EH (cell line): Measurements from ENCODE around the gene CRYBG1.

Source experiments
- DNase-seq: peaks from one replicate; pipeline ENCODE4 v3.0.0-alpha.2; 2015; ENCODE audit warnings: low read depth

CRYBG1 gene

DNA sequence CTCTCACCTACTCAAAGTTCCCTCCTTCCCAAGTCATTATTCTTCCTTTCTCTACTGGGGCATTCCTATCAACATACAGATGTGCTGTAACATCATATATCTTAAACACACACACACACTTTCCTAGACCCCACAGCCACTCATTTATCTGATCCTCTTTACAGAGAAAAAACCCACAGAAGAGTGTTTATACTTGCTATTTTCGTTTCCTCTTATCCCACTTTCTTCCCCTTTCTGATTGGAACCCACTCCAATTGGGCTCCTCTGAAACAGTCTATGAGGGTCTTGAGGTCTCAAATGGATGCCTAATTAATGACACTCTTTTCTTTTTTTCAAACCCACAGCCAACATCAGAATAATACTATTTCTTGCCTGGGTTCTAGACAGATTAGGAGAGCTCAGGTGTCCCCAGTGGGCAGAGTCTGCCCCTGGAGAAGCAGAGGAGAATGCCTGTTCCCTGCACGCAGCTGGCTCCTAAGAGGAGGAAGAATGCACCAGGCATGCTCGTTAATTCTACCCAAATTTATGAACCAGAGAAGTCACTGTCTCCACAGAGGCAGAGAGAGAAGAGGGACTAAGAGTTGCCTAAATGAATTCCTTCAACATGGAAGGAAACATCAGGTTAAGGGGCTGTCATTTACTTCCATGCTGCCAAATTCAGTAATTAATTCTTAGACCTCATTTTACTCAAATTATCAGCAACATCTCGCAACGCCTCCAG lies 65.9 kb downstream of the CRYBG1 start:
- no peak for DNase-seq

DNA sequence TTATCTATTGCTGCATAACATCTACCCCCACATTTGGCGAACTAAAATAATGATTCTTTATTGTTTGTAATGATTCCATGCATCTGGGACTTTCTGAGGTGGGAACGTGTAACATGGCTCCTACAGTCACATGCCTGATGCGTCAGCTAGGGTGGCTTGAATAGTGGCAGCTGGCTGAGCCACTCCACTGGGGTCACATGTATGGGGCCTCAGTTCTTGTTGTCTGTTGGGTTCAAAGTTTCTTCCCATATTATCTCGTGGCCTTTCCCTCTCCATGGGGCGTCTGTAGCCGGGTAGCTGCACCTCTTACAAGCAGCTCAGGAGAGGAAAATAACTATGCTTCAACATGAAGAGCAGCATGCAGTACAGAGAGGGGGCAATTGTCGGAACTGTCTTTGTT lies 69.9 kb downstream of the CRYBG1 start:
- DNase-seq: no peak

DNA sequence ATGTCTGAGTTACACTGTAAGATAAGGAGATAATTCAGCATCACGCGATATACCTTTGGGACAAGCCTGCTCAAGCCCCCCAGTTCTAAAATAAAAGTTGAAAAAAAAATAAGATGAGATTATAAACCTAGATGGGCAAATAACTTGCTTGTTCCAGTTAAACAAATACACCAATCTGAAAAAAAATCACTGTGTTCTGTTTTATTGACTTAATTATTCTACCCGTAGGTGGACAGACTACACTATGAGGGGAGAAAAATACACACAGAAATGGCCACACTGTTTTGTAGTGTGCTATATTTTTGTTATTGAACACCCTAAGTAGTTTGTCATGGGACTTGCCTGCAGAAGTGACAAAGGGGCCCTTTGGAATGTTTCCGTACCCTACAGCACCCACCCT lies 70.9 kb downstream of the CRYBG1 start:
- DNase-seq: no peak

DNA sequence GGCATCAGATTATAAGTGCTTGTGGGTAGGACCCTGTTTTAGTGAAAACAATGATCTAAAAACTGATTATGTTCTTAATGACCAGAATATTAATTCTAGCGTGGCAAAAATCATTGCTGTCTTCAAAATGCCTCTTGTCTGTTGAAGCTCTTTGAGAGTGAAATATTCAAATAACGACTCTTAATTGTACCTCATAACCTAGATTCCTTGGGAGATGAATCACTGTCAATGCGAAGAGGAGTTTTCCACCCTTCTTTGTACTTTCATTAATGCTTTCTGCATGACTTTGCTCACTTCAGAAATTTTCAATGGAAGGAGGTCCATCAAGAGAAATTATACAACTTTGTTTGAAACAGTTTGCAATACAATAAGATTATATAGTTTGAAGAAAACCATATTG lies 71.5 kb downstream of the CRYBG1 start:
- DNase-seq: peak; percentile 12

DNA sequence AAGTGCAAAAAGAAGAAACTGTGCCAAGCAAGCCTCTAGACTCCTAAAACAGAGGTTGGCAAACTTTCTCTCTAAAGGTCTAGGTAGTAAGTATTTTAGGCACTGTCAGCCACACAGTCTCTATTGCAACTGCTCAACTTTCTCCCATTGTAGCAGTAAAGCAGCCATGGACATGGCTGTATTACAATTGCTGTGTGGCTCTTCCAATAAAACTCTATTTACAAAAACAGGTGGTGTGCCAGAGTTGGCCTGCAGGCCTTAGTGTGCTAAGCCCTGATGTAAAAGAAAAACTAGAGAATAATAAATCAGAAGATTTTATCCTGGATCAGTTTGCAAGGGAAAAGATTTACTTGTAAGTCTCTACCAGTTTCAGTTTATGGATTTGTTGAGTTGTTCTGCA lies 74.0 kb downstream of the CRYBG1 start:
- DNase-seq: no peak

DNA sequence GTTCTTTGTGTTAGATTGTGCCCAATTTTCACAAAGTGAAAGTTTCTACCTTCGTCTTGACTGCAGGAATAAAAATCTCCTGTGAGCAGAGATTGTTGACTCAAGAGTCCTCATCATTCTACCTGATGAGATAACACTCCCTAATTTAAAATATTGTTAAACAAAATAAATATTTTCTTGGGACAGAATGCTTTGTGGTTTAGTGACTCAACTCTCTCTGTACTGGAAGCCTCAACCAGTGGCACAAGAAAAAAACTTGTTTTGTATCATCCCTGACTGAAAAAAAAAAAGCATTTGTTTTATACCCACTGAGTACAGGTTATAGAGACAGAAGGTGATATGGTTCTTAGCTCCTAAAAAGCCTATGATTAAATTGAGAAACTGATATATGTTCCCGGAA lies 78.9 kb downstream of the CRYBG1 start:
- peak; percentile 10 for DNase-seq

DNA sequence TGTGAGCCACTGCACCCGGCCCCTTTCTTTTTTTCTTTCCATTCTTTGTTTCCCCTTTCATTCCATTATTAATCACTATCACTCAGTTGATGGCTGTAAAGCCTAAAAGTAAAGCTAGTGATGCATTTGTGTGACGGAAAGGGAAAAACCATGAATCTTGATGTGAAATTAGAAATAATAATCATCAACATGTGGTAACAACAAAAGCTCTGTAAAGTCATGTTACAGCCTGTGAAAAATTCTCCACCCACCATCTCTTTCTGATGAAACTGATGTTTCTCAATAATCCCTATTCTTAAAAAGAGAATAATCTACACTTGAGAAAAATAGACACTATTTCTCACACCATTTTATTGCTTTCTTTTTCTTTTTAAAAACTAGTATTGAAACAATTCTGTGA lies 80.0 kb downstream of the CRYBG1 start:
- no peak for DNase-seq

DNA sequence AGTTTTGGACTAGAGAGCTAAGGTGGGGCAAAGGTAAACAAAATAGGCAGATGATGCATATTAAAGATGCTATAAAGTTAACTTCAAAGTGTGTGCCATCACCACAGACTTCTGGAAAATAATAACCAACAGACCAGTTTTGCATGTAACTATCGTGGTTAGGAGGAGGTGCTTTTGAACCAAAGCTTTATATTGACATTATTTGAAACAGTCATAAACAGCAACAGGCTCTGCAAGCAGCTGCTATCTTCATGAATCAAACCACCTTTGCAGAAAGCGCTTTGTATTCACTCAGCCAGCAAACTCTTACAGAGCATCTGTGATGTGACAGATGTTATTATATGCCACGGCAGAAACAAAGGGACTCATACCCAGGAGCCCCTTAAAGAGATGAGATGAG lies 81.9 kb downstream of the CRYBG1 start:
- DNase-seq: no peak

DNA sequence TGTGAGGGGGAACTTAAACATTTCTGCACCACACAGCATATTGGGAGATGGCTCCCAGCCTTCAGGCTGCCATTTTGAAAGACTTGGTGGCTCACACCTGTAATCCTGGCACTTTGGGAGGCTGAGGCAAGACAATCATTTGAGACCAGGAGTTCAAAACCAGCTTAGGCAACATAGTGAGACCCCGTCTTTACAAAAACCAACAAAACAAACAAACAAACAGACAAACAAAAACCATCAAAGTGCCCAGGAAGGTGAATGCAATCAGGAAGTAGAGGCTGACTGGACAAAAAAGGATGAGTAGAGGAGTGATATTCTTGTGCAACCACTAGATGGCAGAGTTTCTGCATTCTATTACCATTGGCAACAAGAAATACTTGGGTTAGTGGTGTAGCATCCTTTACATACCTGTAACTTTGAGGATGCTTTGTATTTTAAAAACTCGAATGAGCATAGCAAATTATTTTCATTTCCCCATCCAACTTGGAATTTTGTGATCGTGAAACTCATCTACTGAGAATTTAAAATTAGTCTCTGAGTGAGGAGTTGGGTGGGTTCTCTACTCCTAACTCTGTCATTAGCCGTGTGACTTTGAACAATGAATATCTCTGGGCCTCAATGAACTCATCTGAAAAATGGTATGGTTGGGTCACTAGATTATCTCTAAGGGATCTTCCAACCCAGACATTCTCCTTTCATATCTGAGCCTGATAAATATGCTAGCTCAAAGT lies 84.4 kb downstream of the CRYBG1 start:
- DNase-seq: peak; percentile 74

DNA sequence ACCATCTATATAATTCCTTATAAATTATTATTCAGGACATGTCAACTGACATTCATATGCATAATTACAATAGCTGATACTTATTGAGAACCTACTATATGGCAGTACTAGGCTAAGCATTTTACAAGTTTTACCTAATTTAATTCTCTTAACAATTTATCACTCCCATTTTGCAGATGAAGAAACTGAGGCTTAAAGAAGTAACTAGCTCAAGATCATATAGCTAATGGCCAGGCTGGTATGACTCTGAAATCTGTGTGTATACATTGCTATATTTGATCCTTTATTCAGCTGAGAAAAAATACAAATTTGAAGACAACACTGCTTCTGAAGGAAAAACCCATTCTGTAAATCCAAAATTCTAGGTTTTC lies 85.0 kb downstream of the CRYBG1 start:
- DNase-seq: no peak

DNA sequence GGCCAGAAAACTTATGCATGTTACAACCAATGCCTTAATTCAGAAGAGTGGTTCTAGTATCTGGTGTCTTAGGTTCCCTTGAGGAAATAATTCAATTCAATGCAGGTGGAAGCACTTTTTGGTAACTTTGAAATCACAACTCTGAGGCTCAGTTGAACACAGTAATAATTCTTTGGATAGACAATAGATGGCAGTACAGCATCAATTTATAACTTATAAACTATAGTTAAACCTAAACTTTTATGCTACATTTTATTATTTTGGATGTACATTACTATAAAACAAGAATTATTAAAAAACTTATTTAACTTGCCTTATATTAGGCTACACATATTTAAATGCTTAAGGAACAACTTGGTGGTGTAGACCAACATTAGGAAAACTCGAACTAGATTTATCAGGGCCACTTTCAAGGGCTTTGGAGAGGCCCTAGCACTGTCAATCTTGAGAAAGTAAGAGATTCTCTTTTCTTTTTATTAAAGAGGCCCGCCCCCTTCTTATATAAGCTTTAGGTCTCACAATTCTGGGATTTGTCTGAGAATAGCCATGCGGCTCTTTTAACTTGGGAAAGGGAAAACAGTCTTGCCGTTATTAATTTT lies 85.9 kb downstream of the CRYBG1 start:
- DNase-seq: peak; percentile 19

DNA sequence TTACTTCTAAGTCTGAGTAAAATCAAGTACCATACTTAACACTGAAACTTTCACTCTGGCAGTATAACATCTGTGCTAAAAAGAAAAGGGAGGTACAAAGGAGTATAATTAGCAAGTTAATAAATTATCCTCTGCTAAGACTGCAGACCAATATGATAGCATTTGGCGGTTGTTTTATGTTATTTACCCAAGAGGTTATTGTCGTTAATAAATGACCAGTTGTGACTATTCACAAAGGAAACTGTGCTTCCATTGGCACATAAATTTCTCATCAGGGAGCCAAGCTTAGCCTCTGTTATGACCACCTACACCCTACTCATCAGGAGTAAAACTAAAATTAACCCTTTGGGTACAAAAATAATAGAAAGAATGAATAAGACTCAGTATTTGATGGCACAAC lies 86.5 kb downstream of the CRYBG1 start:
- DNase-seq: no peak

DNA sequence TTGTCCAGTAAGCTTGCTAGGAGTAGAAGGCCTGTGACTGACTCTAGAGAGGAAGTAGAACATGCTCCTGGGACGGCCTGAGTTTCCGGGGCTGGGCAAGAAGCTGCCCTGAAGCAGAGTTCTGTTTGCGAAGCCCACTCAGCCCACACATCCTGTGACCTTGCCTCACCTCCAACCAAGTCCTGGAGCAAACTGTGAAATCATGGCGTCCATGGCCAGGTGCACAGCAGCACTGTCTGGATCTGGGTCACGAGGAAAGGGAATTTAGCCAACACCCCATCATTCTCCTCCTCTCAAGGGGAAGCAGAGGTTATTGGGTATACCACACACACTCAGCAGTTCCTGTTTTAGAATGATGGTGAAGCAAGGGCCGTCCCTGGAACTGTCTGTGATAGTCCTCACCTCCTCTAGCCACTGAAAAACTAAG lies 87.5 kb downstream of the CRYBG1 start:
- no peak for DNase-seq

DNA sequence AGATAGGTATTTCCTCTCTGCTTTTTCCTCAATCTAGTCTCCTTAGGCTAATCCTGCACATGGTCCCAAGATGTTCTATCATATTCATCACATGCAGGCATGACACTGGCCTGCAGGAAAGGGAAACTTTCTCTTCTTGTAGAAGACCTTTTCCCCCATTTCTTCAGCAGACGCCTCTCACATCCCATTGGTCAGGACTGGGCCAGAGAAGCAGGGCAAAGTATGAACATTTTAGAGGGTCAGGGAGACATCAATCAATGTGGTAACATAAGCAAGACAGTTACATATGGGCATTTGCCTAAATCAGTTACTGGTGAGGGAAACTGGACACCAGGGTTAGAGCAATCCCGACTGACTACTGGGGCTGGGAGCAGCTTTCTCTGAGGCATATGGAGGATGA lies 90.1 kb downstream of the CRYBG1 start:
- no peak for DNase-seq

DNA sequence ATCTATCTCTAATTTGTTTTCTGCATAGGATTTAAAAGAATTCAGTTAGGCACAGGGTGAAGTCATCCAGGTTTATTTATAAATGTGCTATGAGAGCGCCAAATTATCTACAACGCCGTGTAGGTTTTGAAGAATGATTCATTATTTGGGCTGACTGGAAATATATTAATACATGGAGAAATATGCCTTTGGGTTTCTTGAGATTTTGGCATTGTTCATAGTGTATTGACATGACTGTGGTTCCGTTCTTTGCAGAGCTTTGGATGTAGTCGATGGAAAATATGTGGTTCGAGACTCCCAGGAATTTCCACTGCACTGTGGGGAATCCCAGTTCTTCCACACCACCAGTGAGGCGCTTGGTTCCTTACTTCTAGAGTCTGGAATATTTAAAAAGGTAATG lies 90.9 kb downstream of the CRYBG1 start:
- DNase-seq: peak; percentile 4

DNA sequence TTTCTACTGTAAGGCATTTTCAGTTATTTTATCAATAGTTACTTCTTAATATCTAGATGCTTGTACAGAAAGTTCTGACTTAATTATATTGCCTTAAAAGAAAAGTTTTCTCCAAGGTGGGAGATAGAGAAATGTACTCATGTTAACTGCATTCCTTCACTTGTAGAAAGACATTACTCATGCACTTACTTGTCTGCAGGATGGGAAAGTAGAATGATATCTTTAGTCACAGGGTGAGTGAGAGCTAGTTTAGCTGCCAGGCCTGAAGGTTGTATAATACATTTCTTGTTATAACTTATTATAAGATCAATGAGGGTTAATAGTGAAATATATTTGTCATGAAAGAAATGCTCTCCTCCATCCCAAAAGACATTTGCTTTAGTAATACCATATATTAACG lies 92.1 kb downstream of the CRYBG1 start:
- DNase-seq: peak; percentile 4

DNA sequence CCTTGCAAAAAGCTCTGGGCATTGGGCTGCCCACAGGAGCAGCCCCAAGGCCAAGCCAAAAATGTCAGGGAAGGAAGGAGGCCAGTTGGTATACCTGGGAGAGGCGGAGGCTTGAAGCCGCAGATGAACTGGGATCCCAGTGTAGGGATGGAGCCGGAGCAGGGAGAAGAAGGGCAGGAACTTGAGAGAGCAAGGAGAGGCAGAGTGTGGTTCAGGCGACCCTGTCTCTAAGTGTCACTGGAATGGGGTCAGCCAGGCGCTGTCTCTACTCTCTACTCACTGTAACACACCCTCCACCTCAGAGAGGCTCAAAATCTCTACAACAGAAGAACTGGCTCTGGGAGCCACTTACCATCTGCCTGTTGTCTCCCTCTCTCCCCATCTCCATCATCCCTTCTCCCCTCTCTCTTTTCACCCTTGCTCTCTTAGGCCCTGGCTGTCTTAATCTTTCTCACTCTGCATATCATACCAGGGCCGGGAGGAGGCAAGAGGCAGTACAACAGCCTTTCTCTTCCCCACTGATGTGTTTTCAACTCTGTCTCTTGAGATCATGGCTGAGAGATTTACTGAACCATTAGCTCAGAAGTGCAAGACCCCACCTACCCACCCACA lies 93.3 kb downstream of the CRYBG1 start:
- DNase-seq: no peak

DNA sequence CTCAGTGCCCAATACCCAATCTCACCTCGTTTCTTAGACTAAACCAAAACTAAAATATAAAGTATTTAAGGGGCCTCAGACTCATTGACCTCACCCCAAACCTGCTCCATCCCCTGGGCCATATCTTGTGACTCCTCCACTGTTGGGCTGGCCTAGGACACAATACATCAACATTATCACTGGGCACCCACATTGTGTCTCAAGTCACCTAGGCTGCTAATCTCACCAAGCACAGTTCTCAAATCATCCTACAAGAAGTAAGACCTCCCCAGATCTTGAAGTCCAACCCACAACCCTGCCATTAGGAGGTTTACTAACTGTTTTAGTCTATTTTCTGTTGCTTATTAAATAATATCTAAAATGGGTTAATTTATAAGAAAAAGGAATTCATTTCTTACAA lies 96.2 kb downstream of the CRYBG1 start:
- DNase-seq: no peak

DNA sequence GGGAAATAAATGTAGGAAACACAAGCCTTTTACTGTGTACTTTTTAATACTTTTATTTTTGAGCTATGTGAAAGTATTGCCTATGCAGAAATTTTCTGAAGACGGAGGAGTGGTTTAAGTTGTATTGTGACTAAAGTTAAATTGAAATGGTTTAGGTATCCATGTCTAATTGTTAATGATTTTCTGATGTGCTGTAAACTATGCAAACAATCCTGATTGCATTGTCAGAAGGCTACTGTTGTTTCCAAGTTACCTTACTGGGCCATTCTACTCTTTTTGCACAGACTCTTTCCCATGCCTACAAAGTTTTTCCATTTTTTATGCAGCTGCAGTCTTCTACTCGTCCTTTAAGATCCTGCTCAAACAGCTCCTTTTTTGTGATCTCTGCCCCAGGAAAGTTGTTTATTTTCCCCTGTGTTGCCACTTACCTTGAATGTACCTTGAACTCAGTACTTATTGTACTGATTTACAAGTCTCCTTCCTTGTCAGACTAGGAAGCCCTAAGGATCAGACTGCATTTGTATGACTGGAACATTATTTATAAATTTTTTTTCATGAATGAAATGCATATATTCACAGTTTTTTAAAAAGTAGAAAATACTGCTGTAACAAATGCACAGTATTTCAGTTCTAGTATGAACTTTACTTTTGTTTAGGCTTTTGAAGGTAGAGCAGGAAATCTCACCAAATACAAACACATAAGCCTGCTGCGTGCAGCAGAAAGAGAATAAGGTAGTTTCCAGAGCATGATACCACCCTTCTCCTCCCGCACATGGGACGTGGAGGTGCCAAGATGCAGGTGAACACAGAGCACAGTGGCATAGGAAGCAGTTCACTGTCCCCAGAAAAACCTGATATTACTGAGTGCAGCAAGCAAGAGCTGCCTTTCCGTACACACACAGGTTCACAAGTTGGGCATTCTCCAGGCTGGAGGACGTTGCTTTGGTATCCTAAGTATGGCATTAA lies 97.8 kb downstream of the CRYBG1 start:
- no peak for DNase-seq

DNA sequence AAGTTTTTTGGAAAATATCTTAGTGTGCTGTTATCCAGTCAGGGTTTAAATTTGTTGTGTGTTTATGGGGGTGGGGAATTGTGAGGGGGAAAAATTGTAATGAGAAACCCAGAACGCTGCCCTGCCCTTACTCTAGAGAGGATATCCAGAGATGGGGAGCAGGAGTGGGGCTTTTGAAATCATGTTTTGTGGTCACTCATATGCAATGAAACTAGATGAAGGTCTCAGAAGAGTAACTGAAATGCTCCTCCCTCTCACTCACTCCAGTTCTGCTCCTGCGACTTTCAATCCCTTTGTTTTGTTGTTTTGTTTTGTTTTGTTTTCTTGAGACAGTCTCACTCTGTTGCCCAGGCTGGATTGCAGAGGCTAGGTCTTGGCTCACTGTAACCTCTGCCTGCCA lies 100.0 kb downstream of the CRYBG1 start:
- DNase-seq: no peak

DNA sequence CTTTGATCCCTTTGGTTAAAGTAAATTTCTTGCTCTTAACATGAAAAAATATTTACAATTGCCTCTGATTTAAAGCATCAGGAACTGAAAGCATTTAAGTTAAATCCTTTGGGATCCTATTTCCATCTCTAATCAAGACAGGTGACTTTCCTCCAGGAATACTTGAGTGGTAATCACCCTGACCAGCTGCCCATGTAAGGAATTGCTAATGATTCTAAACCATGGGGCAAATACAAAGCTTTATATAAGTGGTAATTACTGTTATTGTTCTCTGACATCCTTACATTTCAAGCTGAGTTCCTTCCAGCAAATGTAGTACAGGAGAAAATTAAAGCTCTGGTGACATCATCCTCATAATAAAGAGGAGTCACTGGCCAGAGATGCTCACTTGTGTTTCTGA lies 100.6 kb downstream of the CRYBG1 start:
- no peak for DNase-seq
